HEK293T (cell line): ENCODE results near the gene PLEKHG4.

Experiments
- ARNT ChIP-seq: fragments of 450-650 bp; IDR thresholded peaks from 2 replicates; pipeline ENCODE4 v1.6.1; 2017; ENCODE audit warnings: mild to moderate bottlenecking
- BHLHE40 ChIP-seq: fragments of 450-650 bp; IDR thresholded peaks from 2 replicates; pipeline ENCODE4 v1.6.1; 2016; ENCODE audit warnings: mild to moderate bottlenecking, moderate library complexity, borderline replicate concordance
- CTBP1 ChIP-seq: fragments of 450-650 bp; IDR thresholded peaks from 2 replicates; pipeline ENCODE4 v1.6.1; 2016; ENCODE audit warnings: borderline replicate concordance
- ELF4 ChIP-seq: fragments of 450-650 bp; IDR thresholded peaks from 2 replicates; pipeline ENCODE4 v1.6.1; 2017; ENCODE audit warnings: antibody characterized with exemption
- FOXA1 ChIP-seq: fragments of 450-650 bp; IDR thresholded peaks from 2 replicates; pipeline ENCODE4 v1.6.1; 2016; ENCODE audit warnings: mild to moderate bottlenecking
- FOXK2 ChIP-seq: fragments of 450-650 bp; IDR thresholded peaks from 2 replicates; pipeline ENCODE4 v1.6.1; 2016; ENCODE audit warnings: mild to moderate bottlenecking
- FOXM1 ChIP-seq: fragments of 450-650 bp; IDR thresholded peaks from 2 replicates; pipeline ENCODE4 v1.6.1; 2017; ENCODE audit warnings: mild to moderate bottlenecking, borderline replicate concordance
- HDGF ChIP-seq: fragments of 450-650 bp; IDR thresholded peaks from 2 replicates; pipeline ENCODE4 v1.6.1; 2017; ENCODE audit warnings: antibody characterized with exemption, borderline replicate concordance
- LEF1 ChIP-seq: fragments of 450-650 bp; IDR thresholded peaks from 2 replicates; pipeline ENCODE4 v1.6.1; 2017; ENCODE audit warnings: mild to moderate bottlenecking, borderline replicate concordance
- NFRKB ChIP-seq: fragments of 450-650 bp; IDR thresholded peaks from 2 replicates; pipeline ENCODE4 v1.6.1; 2016; ENCODE audit warnings: mild to moderate bottlenecking, moderate library complexity
- SP1 ChIP-seq: fragments of 450-650 bp; IDR thresholded peaks from 2 replicates; pipeline ENCODE4 v1.6.1; 2017
- SUZ12 ChIP-seq: fragments of 450-650 bp; IDR thresholded peaks from 2 replicates; pipeline ENCODE4 v1.6.1; 2016; ENCODE audit warnings: mild to moderate bottlenecking
- TARDBP ChIP-seq: fragments of 450-650 bp; IDR thresholded peaks from 2 replicates; pipeline ENCODE4 v1.6.1; 2016
- ZNF384 ChIP-seq: fragments of 450-650 bp; IDR thresholded peaks from 2 replicates; pipeline ENCODE4 v1.6.1; 2016

DNA sequence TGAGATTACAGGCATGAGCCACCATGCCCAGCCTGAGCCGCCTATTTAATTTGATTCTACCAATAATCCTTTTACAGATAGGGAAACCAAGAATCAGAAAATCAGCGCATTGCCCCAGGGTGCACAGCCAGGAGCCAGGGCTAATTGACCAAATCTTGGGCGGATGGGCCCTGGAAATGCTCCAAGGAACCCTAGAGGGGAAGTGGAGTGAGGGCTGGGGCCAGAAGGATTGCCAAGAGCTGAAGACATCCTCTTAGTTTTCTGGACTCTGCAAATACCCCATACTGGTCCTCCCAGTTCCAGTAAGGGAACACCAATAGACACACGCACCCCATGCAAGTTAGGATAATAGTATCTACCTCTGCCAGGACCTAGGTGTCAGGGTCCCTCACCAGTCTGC, 35.9 kb upstream of the PLEKHG4 start:
- TF ChIP-seq ELF4 (no peak), FOXA1 (no peak), NFRKB (no peak), HDGF (no peak), FOXK2 (no peak), SUZ12 (no peak), SP1 (no peak), TARDBP (no peak), ZNF384 (no peak), BHLHE40 (no peak), CTBP1 (no peak), FOXM1 (no peak), LEF1 (no peak), ARNT (no peak)
